Measurements from ENCODE around the gene JUNB. TPM values are rescaled to one million over a fixed set of nuclear protein-coding genes. Genes with fewer than 3 reads are reported as not detected.
"Not testable (repeated sequence)": the region's sequence is repeated elsewhere in the genome, so short reads cannot be mapped to it uniquely, and the experiment has no call there.

JUNB gene
- total RNA-seq, 3 donors from 2014 or later, result 108 to 581 (median 320) TPM

DNA sequence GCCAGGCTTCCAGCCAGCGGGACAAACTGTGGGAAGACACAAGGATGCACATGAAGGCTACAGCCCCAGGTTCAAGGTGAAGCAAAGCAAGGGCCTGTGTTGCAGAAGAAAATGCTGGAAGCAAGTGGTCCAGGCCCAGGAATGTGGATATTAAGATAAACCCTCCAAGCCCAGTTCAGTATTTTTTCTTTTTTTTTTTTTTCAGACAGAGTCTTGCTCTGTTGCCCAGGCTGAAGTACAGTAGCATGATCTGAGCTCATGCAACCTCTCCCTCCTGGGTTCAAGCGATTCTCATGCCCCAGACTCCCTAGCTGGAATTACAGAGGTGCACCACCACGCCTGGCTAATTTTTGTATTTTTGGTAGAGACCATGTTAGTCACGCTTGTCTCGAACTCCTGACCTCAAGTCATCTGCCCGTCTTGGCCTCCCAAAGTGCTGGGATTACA lies 5.9 kb downstream of the JUNB start:
- Histone ChIP-seq H3K4me3 (no peak overlapping the region), H3K27ac (no peak overlapping the region), H3K9me3 (no peaks in the 10 kb centered on the region), H3K36me3 (no peaks in the 10 kb centered on the region), H3K27me3 (no peaks in the 10 kb centered on the region), H3K4me1 (peaks cover 0 to 17% of the 10 kb centered on the region in 2 donors)
- DNase-seq (ENCODE audit: low spot score in 2 of 2), result no peak
- no peak for TF ChIP-seq POLR2AphosphoS5 (IDR thresholded peaks at IDR 0.05)
- TF ChIP-seq, protein P1, sequence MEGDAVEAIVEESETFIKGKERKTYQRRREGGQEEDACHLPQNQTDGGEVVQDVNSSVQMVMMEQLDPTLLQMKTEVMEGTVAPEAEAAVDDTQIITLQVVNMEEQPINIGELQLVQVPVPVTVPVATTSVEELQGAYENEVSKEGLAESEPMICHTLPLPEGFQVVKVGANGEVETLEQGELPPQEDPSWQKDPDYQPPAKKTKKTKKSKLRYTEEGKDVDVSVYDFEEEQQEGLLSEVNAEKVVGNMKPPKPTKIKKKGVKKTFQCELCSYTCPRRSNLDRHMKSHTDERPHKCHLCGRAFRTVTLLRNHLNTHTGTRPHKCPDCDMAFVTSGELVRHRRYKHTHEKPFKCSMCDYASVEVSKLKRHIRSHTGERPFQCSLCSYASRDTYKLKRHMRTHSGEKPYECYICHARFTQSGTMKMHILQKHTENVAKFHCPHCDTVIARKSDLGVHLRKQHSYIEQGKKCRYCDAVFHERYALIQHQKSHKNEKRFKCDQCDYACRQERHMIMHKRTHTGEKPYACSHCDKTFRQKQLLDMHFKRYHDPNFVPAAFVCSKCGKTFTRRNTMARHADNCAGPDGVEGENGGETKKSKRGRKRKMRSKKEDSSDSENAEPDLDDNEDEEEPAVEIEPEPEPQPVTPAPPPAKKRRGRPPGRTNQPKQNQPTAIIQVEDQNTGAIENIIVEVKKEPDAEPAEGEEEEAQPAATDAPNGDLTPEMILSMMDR (IDR thresholded peaks at IDR 0.05), result no peak
- no peak for TF ChIP-seq POLR2A (IDR thresholded peaks at IDR 0.05)
- intact Hi-C loops (cut with DNase I; ENCODE audit: low total_unique reads), result no loop called here

DNA sequence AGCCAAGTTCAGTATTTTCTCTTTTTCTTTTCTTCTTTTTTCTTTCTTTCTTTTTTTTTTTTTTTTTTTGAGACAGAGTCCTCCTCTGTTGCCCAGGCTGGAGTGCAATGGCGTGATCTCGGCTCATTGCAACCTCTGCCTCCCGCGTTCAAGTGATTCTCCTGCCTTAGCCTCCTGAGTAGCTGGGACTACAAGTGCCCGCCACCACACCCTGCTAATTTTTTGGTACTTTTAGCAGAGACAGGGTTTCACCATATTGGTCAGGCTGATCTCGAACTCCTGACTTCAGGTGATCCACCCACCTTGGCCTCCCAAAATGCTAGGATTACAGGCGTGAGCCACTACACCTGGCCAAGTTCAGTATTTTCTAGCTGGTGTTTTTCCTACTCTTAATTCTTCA lies 6.3 kb downstream of the JUNB start:
- peaks cover 0 to 17% of the 10 kb centered on the region in 2 donors for H3K4me1 ChIP-seq
- H3K9me3 ChIP-seq; DNase-seq (ENCODE audit: low spot score in 2 of 2); H3K27ac ChIP-seq; intact Hi-C loops (cut with DNase I; ENCODE audit: low total_unique reads); H3K27me3 ChIP-seq; H3K4me3 ChIP-seq; H3K36me3 ChIP-seq: not testable (repeated sequence)

DNA sequence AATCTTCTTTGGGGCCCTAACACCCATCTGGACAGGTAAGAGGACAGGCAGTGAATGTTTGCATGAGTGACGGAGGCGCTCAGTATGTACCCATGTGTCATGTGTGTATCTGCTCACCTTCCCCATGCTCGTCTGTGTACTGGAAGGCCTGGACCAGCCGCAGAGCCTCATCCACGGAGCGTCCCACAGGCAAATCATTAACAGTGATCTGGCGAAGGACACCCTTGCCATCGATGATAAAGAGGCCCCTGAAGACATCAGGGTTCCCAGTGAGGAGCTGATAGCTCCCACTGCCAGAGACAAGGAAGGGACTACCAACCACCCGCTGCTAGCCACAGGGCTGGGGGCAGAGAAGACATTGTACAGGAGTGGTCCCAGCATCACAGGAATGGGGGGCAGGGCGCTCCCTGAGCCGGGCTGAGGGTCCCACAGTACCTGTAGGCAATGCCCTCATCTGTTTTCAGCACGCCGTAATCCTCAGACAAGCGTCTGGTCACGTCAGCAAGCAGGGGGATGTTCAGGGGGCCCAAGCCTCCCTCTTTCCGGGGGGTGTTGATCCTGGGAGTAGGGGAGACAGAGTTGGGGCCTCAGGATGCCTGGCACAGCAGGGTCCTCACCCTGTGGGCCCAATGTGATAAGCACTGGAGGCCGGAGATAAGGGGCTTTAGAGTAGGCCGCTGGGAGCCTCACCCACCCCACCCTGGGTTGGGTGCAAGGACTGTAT lies 8.6 kb downstream of the JUNB start:
- no peak for DNase-seq (ENCODE audit: low spot score in 2 of 2)
- Histone ChIP-seq H3K4me3 (peak overlapping the region in 1 of 3 donors; percentile 89), H3K4me1 (peaks cover 0 to 13% of the 10 kb centered on the region in 2 donors), H3K27me3 (no peaks in the 10 kb centered on the region), H3K36me3 (no peaks in the 10 kb centered on the region), H3K27ac (no peak overlapping the region), H3K9me3 (no peaks in the 10 kb centered on the region)
- TF ChIP-seq POLR2AphosphoS5 (IDR thresholded peaks at IDR 0.05), result no peak
- no peak for TF ChIP-seq POLR2A (IDR thresholded peaks at IDR 0.05)
- TF ChIP-seq, protein P1 (IDR thresholded peaks at IDR 0.05), result no peak
- intact Hi-C loops (cut with DNase I; ENCODE audit: low total_unique reads), result no loop called here

DNA sequence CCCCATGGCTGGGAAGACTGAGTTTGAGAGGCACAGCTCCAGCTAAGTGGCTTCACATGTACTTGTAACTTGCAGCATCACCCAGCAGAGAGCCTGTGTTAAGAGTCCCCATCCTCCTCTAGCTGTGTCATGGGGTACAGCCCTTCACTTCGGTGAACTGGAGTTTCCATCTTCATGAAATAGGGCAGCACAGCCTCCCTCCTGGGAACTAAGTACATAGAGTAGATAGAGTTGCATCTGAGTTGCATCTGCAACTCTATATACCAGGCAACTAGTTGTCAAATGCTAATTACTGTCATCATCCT lies 9.1 kb downstream of the JUNB start:
- no peak for TF ChIP-seq POLR2A (IDR thresholded peaks at IDR 0.05)
- TF ChIP-seq, protein P1 (IDR thresholded peaks at IDR 0.05), result no peak
- no peak for TF ChIP-seq POLR2AphosphoS5 (IDR thresholded peaks at IDR 0.05)
- no peaks in the 10 kb centered on the region for H3K9me3 ChIP-seq
- intact Hi-C loops (cut with DNase I; ENCODE audit: low total_unique reads), result no loop called here
- peaks cover 0 to 13% of the 10 kb centered on the region in 2 donors for H3K4me1 ChIP-seq
- H3K27ac ChIP-seq, result no peak overlapping the region
- no peaks in the 10 kb centered on the region for H3K36me3 ChIP-seq
- DNase-seq (ENCODE audit: low spot score in 2 of 2), result no peak
- peak overlapping the region; percentile 77 to 96 (median 89) for H3K4me3 ChIP-seq
- H3K27me3 ChIP-seq, result no peaks in the 10 kb centered on the region

DNA sequence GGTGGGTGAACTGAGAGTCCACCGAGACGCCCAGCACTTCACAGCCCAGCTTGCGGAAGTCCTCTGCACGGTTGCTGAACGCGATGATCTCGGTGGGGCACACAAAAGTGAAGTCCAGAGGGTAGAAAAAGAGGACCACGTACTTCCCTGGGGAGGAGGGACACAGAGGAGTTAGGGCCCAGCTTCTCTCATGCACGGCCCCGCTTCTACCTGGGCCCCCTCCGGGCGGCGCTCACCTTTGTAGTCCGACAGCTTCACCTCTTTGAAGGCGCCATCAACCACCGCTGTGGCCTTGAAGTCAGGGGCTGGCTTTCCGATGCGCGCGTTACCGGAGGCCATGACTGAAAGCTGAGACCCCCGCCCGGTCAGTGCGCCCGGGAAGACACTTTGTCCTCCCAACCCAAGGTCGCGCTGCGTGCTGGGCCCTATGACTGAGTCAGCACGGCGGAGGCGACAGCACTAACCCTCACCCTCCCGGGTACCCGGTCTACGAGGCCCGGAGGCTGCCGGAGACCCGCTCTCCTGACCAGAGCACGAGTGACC lies 9.7 kb downstream of the JUNB start:
- no peak for TF ChIP-seq POLR2A (IDR thresholded peaks at IDR 0.05)
- TF ChIP-seq, protein P1 (IDR thresholded peaks at IDR 0.05), result no peak
- no peak for TF ChIP-seq POLR2AphosphoS5 (IDR thresholded peaks at IDR 0.05)
- H3K4me1 ChIP-seq, result peaks cover 0 to 13% of the 10 kb centered on the region in 2 donors
- no peaks in the 10 kb centered on the region for H3K27me3 ChIP-seq
- peak overlapping the region; percentile 74 to 87 for H3K27ac ChIP-seq
- DNase-seq (ENCODE audit: low spot score in 2 of 2), result no peak
- peak overlapping the region; percentile 77 to 96 (median 89) for H3K4me3 ChIP-seq
- intact Hi-C loops (cut with DNase I; ENCODE audit: low total_unique reads), result no loop called here
- no peaks in the 10 kb centered on the region for H3K9me3 ChIP-seq
- H3K36me3 ChIP-seq, result no peaks in the 10 kb centered on the region

All from breast epithelium (tissue), 4 donors.